GM11168 (cell line): Measurements from ENCODE around the gene STT3B.

Experiments used
- in situ Hi-C: fragments of 300-500 bp; cut with MboI; formaldehyde crosslinking; loops from one replicate; pipeline ENCODE4 v1.12.0; 2022; ENCODE audit warnings: low sequenced_read_pairs; ENCODE audit not compliant: unreplicated experiment

The STT3B gene

DNA sequence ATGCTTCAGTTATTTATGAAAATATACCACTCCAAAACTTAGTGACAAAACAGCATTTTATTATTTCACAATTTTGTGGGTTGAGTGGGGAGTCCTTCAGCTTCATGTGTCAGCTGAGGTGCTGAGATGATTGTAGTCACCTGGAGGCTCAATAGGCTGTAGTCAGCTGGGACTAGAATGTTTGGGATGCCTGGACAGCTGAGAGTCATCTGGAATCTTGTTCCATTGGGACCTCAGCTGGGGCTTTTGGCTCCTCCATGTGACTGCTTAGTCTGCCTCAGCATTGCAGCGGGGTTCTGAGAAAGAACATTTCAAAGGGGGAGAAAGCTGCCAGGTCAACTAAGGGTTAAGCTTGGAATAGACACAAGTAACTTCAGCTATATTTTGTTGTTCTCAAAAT is 13.4 kb downstream of the STT3B start:
- in situ Hi-C loops: no loop called here

- in situ Hi-C loops: no loop called here
Observed at GRCh38 chr3:31546725-31547124, 14.0 kb downstream of the STT3B start.

- in situ Hi-C loops: no loop called here
Observed at GRCh38 chr3:31550452-31551251, 17.9 kb downstream of the STT3B start.

GRCh38 chr3:31551646-31552045 is 18.9 kb downstream of the STT3B start:
- in situ Hi-C loops: no loop called here

DNA sequence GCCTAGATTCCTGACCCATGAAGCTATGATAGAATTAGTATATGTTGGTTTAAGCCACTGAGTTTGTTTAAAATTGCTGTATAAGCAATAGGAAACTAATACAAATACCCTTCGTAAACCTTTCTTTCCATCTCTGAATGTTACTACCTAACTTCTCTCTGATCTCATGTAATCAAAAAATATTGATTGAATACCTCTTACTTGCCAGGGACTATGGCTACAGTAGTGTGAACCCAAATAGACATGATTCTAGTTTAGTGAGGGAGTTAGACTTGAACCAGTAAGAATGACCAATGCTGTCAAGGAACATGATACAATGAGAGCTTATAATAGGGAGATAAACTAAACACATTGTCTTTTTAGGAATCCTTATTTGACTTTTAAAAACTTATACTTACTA is 19.4 kb downstream of the STT3B start:
- in situ Hi-C loops: no loop called here

DNA sequence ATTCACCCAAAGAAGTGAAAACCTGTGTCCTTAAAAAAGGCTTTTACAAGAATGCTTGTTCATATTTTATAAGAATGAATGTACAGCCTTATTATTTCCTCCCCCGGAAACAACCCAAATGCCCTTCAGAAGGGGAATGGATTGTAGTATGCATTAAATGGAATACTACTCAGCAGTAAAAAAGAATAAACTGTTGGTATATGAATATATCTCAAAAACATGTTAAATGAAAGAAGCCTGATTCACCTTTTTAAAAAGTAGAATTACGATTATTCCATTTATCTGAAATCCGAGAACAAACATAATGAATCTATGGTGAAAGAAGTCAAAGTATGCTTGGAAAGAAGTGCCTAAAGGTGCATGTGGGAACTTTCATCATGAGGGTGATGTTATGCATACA is 20.5 kb downstream of the STT3B start:
- in situ Hi-C loops: no loop called here

GRCh38 chr3:31555204-31555603 is 22.5 kb downstream of the STT3B start:
- in situ Hi-C loops: no loop called here

GRCh38 chr3:31559872-31560534 is 27.3 kb downstream of the STT3B start:
- in situ Hi-C loops: no loop called here

DNA sequence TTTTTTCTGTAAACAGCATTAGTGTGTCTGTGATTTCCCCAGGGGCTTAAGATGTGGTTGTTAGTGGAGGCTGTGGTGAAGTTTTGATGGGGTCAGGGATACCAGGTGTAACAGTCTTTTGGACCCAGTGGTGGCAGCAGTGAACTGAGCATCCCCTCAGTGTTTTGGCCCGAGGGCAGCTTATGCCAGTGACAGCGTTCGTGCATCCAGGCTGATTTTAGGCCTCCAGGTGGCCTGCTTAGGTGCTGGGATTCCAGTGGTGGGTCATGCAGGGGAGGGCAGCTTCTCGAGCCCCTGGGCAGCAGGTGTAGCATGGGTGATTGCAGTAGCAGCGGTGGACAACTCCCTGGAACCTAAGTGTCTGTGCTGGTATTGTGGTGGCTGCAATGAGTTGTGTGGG is 29.2 kb downstream of the STT3B start:
- in situ Hi-C loops: no loop called here

DNA sequence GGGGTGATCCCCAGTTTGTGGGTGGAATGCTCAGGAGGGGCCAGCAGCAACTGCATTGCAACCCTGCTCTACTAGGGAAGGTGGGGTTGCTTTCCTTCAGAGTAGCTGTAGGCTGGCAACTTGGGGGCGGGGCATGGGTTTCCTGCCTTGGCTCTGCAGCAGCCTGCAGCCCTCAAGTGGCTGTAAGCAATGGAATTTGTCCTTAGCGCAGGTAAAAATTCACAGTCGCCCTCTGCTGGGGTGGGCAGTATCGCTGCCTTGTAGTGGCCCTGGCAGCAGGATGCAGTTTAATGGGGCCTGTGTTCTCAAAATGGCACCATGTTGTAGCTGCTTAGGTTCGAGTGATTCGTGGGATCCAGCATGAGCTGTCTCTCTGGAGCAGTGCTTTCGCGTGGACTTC is 29.8 kb downstream of the STT3B start:
- in situ Hi-C loops: no loop called here

DNA sequence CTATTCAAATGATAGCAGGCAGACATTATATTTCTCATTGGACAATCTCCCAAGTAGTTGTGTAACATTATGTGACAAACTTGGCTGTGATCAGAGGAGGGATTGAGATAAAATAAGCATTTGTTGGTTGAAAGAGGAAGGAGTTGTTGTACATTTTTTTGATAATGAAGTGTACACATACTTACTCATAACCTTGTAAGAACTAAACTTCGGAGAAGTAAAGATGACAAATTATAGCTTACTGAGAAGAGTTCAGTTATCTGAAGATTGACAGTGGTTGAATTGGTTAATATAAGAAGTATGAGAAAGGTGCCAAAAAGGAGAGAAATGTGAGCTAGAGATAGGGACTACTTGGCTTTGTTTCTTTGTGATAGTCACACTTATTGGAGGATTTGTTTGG is 32.6 kb downstream of the STT3B start:
- in situ Hi-C loops: no loop called here

- in situ Hi-C loops: no loop called here
Observed at GRCh38 chr3:31567036-31567435, 34.3 kb downstream of the STT3B start.

GRCh38 chr3:31568649-31569048 is 35.9 kb downstream of the STT3B start:
- in situ Hi-C loops: no loop called here

- in situ Hi-C loops: no loop called here
Observed at GRCh38 chr3:31571325-31571724, 38.6 kb downstream of the STT3B start.

DNA sequence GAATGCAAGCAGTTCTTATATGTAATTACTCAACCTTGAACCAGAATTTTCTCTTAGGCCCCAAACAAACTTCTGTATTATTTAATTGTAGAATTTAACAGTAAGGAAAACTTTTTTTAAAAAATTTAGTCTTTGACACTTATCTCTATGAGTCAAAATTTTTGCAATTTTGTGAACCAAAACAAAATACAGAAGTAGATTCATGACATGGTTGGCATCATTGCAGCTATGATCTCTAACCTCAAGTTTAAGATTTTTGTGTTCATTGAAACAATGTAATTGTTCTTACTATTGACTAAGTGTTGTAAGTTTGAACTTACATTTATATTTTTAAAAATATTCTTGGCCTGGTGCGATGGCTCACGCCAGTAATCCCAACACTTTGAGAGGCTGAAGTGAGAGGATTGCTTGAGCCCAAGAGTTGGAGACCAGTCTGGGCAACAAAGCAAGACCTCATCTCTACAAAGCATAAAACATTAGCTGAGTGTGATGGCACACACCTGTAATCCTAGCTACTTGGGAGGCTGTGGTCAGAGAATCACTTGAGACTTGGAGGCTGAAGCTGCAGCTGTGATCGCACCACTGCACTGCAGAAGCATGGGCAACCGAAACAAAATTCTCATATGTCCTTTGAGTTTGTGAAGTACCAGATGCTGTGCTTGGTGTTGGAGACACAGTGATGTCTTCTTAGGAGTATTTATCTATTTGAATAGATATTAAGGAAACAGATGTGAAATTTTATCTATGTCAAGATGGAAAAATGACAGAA is 39.7 kb downstream of the STT3B start:
- in situ Hi-C loops: no loop called here

- in situ Hi-C loops: no loop called here
Observed at GRCh38 chr3:31573036-31573779, 40.5 kb downstream of the STT3B start.

GRCh38 chr3:31575448-31575847 is 42.7 kb downstream of the STT3B start:
- in situ Hi-C loops: no loop called here

- in situ Hi-C loops: no loop called here
Observed at GRCh38 chr3:31576521-31576920, 43.8 kb downstream of the STT3B start.

DNA sequence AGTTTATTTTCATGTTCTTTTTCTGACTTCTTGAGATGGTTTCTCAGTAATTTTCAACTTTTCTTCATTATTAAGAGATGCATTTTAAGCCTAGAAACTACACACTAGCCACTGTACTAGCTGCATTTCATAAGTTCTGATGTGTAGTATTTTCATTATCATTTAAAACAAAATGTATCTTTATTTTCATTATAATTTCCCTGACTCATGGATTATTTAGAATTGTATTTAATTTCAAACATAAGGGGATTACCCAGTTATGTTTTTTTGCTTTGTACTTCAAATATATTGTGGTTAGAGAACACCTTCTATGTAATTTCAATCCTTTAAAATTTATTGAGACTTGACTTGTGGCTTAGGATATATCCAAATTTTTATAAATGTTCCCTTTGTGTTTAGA is 44.5 kb downstream of the STT3B start:
- in situ Hi-C loops: no loop called here

DNA sequence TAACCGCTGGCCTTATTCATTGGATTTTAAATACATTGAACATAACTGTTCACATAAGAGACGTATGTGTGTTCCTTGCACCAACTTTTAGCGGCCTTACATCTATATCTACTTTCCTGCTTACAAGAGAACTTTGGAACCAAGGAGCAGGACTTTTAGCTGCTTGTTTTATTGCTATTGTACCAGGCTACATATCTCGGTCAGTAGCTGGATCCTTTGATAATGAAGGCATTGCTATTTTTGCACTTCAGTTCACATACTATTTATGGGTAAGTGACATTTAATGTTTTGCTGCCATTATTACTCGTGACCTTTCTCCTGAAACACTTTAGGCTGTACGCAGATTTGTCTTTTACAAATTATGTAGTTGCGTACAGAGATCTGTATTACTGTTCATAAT is 47.1 kb downstream of the STT3B start:
- in situ Hi-C loops: no loop called here

GRCh38 chr3:31580645-31581044 is 47.9 kb downstream of the STT3B start:
- in situ Hi-C loops: no loop called here
